PC-9 (cell line): ENCODE results near the gene BBX.

ENCODE experiments used
- EZH2 ChIP-seq: fragments of 200-600 bp; sonication (generic); IDR thresholded peaks from 2 replicates; pipeline ENCODE4 v1.8.0; 2017; ENCODE audit warnings: antibody characterized with exemption, low read depth
- TF ChIP-seq, protein P1 (sequence below): fragments of 200-600 bp; sonication (generic); conservative IDR thresholded peaks from 2 replicates; pipeline ENCODE4 v1.6.1; 2017; ENCODE audit warnings: mixed run types, antibody characterized with exemption, mild to moderate bottlenecking, moderate library complexity

DNA sequence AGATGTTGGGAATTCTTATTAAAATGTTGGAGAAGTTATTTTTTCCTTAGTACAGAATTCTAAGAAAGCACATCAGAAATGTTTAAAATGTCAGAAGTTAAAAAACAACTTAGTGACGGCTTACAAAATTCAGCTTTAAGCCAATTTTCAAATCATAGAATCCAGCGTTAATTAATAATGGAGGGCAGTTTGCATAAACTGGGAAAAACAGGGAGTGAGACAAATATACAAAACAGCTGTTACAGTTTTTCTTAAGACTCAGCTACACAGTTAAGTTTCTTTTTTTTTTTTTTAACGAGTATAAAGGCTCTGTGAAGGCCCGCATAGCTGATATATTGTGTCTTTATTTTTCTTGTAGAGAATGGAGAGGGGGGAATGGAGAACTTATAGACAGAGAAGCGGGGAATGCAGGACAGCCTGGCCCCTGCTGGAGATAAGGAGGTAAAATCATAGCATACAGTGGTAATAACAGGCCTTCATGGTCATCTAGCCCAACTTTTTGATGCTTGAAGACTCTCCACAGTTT is 164.4 kb downstream of the BBX start:
- TF ChIP-seq, protein P1, sequence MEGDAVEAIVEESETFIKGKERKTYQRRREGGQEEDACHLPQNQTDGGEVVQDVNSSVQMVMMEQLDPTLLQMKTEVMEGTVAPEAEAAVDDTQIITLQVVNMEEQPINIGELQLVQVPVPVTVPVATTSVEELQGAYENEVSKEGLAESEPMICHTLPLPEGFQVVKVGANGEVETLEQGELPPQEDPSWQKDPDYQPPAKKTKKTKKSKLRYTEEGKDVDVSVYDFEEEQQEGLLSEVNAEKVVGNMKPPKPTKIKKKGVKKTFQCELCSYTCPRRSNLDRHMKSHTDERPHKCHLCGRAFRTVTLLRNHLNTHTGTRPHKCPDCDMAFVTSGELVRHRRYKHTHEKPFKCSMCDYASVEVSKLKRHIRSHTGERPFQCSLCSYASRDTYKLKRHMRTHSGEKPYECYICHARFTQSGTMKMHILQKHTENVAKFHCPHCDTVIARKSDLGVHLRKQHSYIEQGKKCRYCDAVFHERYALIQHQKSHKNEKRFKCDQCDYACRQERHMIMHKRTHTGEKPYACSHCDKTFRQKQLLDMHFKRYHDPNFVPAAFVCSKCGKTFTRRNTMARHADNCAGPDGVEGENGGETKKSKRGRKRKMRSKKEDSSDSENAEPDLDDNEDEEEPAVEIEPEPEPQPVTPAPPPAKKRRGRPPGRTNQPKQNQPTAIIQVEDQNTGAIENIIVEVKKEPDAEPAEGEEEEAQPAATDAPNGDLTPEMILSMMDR = no peak
- no peak for TF ChIP-seq EZH2
